Calu3 (cell line): ENCODE measurements around the gene IGF2BP1. TPM values are rescaled to one million over a fixed set of nuclear protein-coding genes. Genes with fewer than 3 reads are reported as not detected.

Experiments used
- BruUV-seq: library from RNA; stranded (reverse); fragments of 400-500 nt; replicated peaks from 2 replicates; lab custom pipeline; 2021; lab: Mats Ljungman, UMichigan
- CTCF ChIA-PET: fragments of 300-600 bp; sonication (Branson Sonifier 250); formaldehyde crosslinking; loops from one replicate; lab custom pipeline; 2022; ENCODE audit warnings: antibody characterized with exemption; lab: Charles Lee
- DNase-seq: peaks from one replicate; pipeline ENCODE4 v3.0.0; 2022
- H3K27ac Mint-ChIP-seq: one replicate; pipeline ENCODE4 v1.8.0; 2022; ENCODE audit warnings: mixed read lengths; ENCODE audit not compliant: unreplicated experiment
- H3K27me3 Mint-ChIP-seq: one replicate; pipeline ENCODE4 v1.8.0; 2022; ENCODE audit warnings: mixed read lengths; ENCODE audit not compliant: unreplicated experiment
- H3K36me3 Mint-ChIP-seq: one replicate; pipeline ENCODE4 v1.8.0; 2022; ENCODE audit warnings: mild to moderate bottlenecking, moderate library complexity, mixed read lengths; ENCODE audit not compliant: insufficient read depth, unreplicated experiment
- H3K4me1 Mint-ChIP-seq: one replicate; pipeline ENCODE4 v1.8.0; 2022; ENCODE audit warnings: mild to moderate bottlenecking, low read depth, mixed read lengths; ENCODE audit not compliant: unreplicated experiment
- H3K4me3 Mint-ChIP-seq: one replicate; pipeline ENCODE4 v1.8.0; 2022; ENCODE audit warnings: mild to moderate bottlenecking, low read depth, moderate library complexity, mixed read lengths; ENCODE audit not compliant: unreplicated experiment
- H3K9me3 Mint-ChIP-seq: one replicate; pipeline ENCODE4 v1.8.0; 2022; ENCODE audit warnings: low read depth, mixed read lengths; ENCODE audit not compliant: unreplicated experiment
- intact Hi-C: fragments of 100-400 bp; cut with micrococcal nuclease; formaldehyde crosslinking; loops from one replicate; pipeline ENCODE4 v1.10.0; 2022; ENCODE audit not compliant: unreplicated experiment
- total RNA-seq: library from RNA; stranded (reverse); gene quantifications from 2 replicates; pipeline ENCODE4 v1.2.3, GENCODE V29; 2022
- TF ChIP-seq, protein P1 (sequence below): fragments of 200-600 bp; IDR thresholded peaks from one replicate; pipeline ENCODE4 v1.8.0; 2022; ENCODE audit warnings: antibody characterized with exemption; ENCODE audit not compliant: unreplicated experiment

IGF2BP1 gene
- total RNA-seq, 1 experiment from 2014 or later = 17.6 TPM

DNA sequence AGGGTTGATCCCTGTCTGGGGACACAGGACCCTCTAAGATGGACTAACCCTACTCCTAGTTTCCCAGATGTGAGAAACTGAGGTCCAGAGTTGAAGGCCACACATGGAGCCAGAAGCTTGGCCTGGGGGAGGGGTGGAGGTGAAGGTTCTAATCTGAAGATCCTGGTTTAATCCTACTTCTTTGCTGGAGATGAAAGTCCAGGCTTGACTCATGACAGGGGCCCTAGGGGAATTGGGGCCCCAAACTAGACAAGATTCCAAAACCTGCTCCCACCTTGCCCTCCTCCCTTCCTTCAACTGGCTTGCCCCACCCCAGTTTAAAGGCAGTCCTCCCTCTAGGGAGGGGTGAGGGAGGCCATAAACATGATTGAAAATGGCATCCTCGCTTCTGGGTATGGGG lies 21.6 kb downstream of the IGF2BP1 start:
- no peak overlapping the region for H3K4me3 Mint-ChIP-seq
- intact Hi-C loops = no loop called here
- peaks cover 20% of the 10 kb centered on the region for H3K36me3 Mint-ChIP-seq
- peaks cover 37% of the 10 kb centered on the region for H3K27me3 Mint-ChIP-seq
- H3K27ac Mint-ChIP-seq = no peak overlapping the region
- no peak for DNase-seq
- no TSS peak for BruUV-seq
- peaks cover 19% of the 10 kb centered on the region for H3K4me1 Mint-ChIP-seq
- TF ChIP-seq, protein P1, sequence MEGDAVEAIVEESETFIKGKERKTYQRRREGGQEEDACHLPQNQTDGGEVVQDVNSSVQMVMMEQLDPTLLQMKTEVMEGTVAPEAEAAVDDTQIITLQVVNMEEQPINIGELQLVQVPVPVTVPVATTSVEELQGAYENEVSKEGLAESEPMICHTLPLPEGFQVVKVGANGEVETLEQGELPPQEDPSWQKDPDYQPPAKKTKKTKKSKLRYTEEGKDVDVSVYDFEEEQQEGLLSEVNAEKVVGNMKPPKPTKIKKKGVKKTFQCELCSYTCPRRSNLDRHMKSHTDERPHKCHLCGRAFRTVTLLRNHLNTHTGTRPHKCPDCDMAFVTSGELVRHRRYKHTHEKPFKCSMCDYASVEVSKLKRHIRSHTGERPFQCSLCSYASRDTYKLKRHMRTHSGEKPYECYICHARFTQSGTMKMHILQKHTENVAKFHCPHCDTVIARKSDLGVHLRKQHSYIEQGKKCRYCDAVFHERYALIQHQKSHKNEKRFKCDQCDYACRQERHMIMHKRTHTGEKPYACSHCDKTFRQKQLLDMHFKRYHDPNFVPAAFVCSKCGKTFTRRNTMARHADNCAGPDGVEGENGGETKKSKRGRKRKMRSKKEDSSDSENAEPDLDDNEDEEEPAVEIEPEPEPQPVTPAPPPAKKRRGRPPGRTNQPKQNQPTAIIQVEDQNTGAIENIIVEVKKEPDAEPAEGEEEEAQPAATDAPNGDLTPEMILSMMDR = no peak
- CTCF ChIA-PET = no interaction called here
- no peaks in the 10 kb centered on the region for H3K9me3 Mint-ChIP-seq

DNA sequence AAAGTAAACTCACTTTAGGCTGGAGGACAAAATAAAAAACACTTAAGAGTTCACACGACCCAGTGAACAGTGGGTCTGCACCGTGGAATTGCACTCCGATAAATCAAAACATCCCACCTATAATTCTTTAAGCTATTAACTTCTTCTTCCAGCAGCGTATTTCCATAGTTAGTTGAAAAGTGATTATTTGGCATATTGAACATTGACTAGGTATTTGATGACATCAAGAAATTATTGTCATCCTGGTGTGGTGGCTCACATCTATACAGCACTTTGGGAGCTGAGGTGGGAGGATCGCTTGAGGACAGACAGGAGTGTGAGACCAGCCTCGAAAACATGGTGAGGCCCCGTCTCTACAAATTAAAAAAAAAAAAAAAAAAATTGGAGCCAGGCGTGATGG lies 23.4 kb downstream of the IGF2BP1 start:
- Mint-ChIP-seq H3K4me1 (peaks cover 17% of the 10 kb centered on the region), H3K27ac (no peak overlapping the region), H3K27me3 (peaks cover 18% of the 10 kb centered on the region), H3K4me3 (no peak overlapping the region), H3K9me3 (no peaks in the 10 kb centered on the region), H3K36me3 (peaks cover 4% of the 10 kb centered on the region)
- intact Hi-C loops = no loop called here
- DNase-seq = no peak
- CTCF ChIA-PET = interaction anchor here (0.6 to 1.8 kb wide), 3 partner anchors 12 to 953 kb away, joined by 3 to 9 read pairs (median 3); no protein-coding TSS in a partner anchor
- TF ChIP-seq, protein P1 = no peak
- no TSS peak for BruUV-seq

DNA sequence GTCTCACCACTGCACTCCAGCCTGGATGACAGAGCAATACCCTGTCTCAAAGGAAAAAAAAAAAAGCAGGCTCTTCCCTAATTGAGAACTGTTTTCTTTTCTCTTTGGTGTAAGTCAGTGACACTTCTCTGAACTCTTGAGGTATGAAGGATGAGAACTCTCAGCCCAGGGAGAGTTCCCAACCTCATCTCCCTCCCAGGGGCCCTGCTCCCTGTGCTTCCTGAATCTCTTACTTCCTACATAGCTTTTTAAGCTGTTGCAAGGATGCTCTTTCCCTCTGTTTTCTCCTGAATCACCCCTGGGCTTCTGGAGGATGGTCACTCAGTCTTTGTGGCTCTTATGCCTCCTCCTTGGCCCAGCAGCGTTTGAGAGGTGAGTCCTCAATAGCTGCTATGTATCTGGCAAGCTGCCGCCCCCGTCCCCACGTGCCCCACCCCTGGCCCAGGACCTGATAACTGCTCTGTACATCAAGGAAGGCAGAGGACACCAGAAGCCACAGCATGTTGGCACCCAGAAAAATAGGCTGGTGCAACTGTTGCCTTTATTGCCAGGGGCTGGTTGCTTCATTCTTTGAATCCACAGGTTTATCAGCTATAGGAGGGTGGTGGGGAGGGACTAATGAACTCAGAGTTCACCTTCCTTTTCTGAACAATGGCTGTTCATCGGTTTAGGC lies 24.0 kb downstream of the IGF2BP1 start:
- DNase-seq = no peak
- Mint-ChIP-seq H3K9me3 (no peaks in the 10 kb centered on the region), H3K27ac (no peak overlapping the region), H3K4me1 (peaks cover 10% of the 10 kb centered on the region), H3K4me3 (no peak overlapping the region), H3K36me3 (no peaks in the 10 kb centered on the region), H3K27me3 (peaks cover 12% of the 10 kb centered on the region)
- CTCF ChIA-PET = interaction anchor here (0.6 to 1.8 kb wide), 5 partner anchors 8 to 952 kb away, joined by 3 to 9 read pairs (median 3); partner anchors contain the start of gene TTLL6
- TF ChIP-seq, protein P1 = no peak
- intact Hi-C loops = no loop called here
- BruUV-seq = no TSS peak

DNA sequence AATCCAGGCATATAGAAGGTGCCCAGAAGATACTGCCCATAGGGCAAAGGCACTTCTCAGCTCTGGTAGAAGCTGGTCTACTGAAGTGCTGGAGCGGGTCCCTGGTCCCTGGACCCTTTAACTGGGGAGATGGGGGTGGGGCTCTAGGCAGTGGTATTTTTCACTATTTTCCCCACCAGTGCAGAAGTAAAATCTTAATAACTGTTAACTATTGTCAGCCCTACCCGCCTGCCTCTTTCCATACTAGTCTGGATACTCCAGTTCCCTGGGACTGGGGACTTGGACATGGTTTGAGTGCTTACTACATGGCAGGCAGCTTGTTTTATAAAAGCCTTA lies 24.6 kb downstream of the IGF2BP1 start:
- no peak for DNase-seq
- Mint-ChIP-seq H3K4me1 (peaks cover 5% of the 10 kb centered on the region), H3K27me3 (peaks cover 7% of the 10 kb centered on the region), H3K9me3 (no peaks in the 10 kb centered on the region), H3K4me3 (no peak overlapping the region), H3K36me3 (no peaks in the 10 kb centered on the region), H3K27ac (no peak overlapping the region)
- intact Hi-C loops = no loop called here
- CTCF ChIA-PET = interaction anchor here (0.6 to 1.8 kb wide), 4 partner anchors 8 to 205 kb away, joined by 3 to 9 read pairs (median 4); partner anchors contain the start of gene TTLL6
- no TSS peak for BruUV-seq
- TF ChIP-seq, protein P1 = no peak
